ENCODE measurements around the gene SOX15. TPM values are rescaled to one million over a fixed set of nuclear protein-coding genes. Genes with fewer than 3 reads are reported as not detected.

SOX15 gene
- total RNA-seq, 4 donors from 2014 or later = 2.3 to 4.3 TPM; not detected in 2

DNA sequence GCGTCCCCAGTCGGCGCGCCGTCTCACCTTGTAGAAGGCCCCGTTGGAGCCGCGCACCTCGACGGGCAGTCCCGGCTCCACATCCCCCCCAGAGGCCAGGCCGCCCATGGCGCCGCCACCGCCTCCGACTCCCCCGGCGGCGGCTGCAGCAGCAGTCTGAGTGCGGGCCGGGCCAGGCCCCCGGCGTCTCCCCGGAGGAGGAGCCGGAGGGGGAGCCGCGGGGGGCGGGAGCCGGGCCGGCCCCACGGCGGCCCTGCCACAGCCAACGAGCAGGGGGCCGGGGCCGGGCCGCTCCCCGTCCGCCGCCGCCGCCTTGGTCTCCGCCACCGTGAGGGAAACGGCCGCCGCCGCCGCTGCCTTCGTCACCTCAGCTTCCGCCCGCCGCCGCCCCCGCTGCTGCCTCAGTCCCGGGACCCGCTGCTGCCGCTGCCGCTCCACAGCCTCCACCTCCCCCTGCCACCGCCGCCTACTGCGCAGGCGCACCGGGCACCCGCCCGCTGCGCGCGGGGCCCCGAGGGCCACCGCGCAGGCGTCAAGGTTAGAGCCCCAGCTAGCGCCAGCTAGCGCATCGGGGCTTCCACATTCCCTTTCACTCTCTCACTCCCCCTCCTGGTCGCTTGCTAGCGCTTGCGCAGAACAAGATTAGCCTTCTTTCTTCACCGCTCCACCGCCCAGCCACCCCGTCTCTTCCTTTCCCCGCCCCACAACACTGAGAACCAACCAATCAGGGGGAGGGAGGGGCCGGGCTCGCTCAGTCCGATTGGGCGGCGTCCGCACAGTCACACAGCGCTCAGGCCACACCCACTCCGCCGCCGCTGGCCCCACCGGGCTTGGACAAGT lies 24.8 kb upstream of the SOX15 start, which contains the start of gene FXR2:
Gene FXR2 (minus strand): TSS at position 473 of the 840 bp plus-strand sequence. CDS start 365 bp downstream, at position 108.
- TF ChIP-seq POLR2AphosphoS5 (IDR thresholded peaks at IDR 0.05) (peak; percentile 88 to 89 (median 89)), POLR2A (IDR thresholded peaks at IDR 0.05) (peak; percentile 71), EP300 (IDR thresholded peaks at IDR 0.05; ENCODE audit: low read depth) (no peak)
- TF ChIP-seq, protein P1, sequence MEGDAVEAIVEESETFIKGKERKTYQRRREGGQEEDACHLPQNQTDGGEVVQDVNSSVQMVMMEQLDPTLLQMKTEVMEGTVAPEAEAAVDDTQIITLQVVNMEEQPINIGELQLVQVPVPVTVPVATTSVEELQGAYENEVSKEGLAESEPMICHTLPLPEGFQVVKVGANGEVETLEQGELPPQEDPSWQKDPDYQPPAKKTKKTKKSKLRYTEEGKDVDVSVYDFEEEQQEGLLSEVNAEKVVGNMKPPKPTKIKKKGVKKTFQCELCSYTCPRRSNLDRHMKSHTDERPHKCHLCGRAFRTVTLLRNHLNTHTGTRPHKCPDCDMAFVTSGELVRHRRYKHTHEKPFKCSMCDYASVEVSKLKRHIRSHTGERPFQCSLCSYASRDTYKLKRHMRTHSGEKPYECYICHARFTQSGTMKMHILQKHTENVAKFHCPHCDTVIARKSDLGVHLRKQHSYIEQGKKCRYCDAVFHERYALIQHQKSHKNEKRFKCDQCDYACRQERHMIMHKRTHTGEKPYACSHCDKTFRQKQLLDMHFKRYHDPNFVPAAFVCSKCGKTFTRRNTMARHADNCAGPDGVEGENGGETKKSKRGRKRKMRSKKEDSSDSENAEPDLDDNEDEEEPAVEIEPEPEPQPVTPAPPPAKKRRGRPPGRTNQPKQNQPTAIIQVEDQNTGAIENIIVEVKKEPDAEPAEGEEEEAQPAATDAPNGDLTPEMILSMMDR (IDR thresholded peaks at IDR 0.05) = peak; percentile 34 to 86 (median 67)
- WGBS, 2 donors (ENCODE audit: low coverage in 1 of 2) = 1% methylated on average over 80 of the region's 93 CpGs; no CpG with 5 or more reads in 1 of the 2 donors
- H3K9me3 ChIP-seq = no peaks in the 10 kb centered on the region

DNA sequence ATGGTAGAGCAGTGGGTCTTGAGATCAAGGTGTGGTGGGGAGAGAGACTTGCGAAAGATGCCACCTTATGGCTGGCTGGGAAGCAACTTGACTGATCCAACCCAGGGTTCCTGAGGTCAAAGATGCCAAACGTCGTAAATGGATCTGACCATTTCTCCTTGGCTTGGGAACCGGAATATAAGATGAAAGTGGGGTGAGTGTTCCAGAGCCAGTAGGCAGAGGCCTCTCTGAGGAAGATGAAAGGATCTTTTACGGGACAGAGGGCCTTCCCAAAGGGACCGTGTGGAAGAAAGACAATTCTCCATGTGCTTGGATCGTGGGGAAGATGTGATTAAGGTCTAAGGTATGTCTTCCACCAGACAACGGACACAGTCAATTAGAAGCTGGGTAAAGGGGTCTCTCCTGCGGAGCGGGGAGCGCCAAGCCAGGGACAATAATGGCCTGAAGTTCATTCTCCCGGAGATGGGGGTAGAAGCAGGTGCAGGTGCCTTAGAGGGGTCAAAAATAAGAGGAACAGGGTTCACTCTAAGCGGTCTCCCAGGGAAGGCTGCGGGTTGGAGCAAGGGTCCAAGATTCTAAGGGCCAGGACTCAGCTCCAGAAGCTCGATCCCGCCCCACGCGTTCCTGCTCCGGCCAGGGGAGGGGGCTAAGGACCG lies 24.0 kb upstream of the SOX15 start:
- TF ChIP-seq, protein P1 (IDR thresholded peaks at IDR 0.05) = no peak
- no peak for TF ChIP-seq POLR2AphosphoS5 (IDR thresholded peaks at IDR 0.05)
- no peak for TF ChIP-seq EP300 (IDR thresholded peaks at IDR 0.05; ENCODE audit: low read depth)
- TF ChIP-seq POLR2A (IDR thresholded peaks at IDR 0.05) = no peak
- DNase-seq = no peak
- Histone ChIP-seq H3K4me1 (peaks cover 16 to 34% (median 27%) of the 10 kb centered on the region in 4 donors), H3K27me3 (no peaks in the 10 kb centered on the region), H3K36me3 (no peaks in the 10 kb centered on the region), H3K9me3 (no peaks in the 10 kb centered on the region), H3K4me3 (peak overlapping the region; percentile 61 to 92 (median 71)), H3K27ac (peak overlapping the region; percentile 90 to 98 (median 96))
- intact Hi-C loops (cut with DNase I; ENCODE audit: low total_unique reads) (no loop called here), in situ Hi-C loops (cut with MboI; ENCODE audit: low pct_ligation_motif_present in 1 of 4, low pct_unique_long_range_greater_than_20kb in 1 of 4, low sequenced_read_pairs in 3 of 4) (no loop called here)
- 7% methylated on average over 20 of the region's 20 CpGs; no CpG with 5 or more reads in 1 of the 2 donors for WGBS, 2 donors (ENCODE audit: low coverage in 1 of 2)

More for the DNA sequence above, 24.8 kb upstream of the SOX15 start, which contains the start of gene FXR2:
- intact Hi-C loops (cut with DNase I; ENCODE audit: low total_unique reads) = no loop called here
- Histone ChIP-seq H3K27ac (peak within 1 kb of the TSS; percentile 90 to 98 (median 96)), H3K36me3 (no peaks in the 10 kb centered on the region), H3K4me1 (peaks cover 16 to 34% (median 25%) of the 10 kb centered on the region in 4 donors), H3K27me3 (no peaks in the 10 kb centered on the region), H3K4me3 (peak within 1 kb of the TSS; percentile 61 to 92 (median 71))
- peak; percentile 100 for DNase-seq
- in situ Hi-C loops (cut with MboI; ENCODE audit: low pct_ligation_motif_present in 1 of 4, low pct_unique_long_range_greater_than_20kb in 1 of 4, low sequenced_read_pairs in 3 of 4) = no loop called here

DNA sequence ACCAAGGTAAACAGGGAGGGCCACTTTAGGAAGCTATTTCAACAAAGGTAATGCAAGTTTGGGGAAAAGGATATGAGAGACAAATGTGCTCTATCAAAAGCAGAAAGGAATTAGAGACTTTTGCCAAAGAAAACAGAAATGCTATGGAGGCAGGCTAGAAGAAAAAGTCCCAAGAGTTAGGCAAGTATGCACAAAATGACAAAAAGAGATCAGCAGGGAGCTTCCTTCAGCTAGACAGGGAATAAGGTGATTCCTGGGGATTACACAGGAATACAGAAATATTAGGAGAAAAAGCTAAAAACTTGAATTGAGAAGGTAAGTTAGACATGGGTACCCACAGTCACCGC lies 22.4 kb upstream of the SOX15 start:
- 96 to 100% methylated on average over 1 of the region's 1 CpG for WGBS, 2 donors (ENCODE audit: low coverage in 1 of 2)
- intact Hi-C loops (cut with DNase I; ENCODE audit: low total_unique reads) = no loop called here
- H3K36me3 ChIP-seq = no peaks in the 10 kb centered on the region
- H3K27me3 ChIP-seq = no peaks in the 10 kb centered on the region
- H3K27ac ChIP-seq = no peak overlapping the region
- no peaks in the 10 kb centered on the region for H3K9me3 ChIP-seq
- H3K4me1 ChIP-seq = peaks cover 16 to 34% (median 27%) of the 10 kb centered on the region in 4 donors
- no peak overlapping the region for H3K4me3 ChIP-seq
- DNase-seq = no peak
- TF ChIP-seq, protein P1 (IDR thresholded peaks at IDR 0.05) = no peak
- TF ChIP-seq POLR2AphosphoS5 (IDR thresholded peaks at IDR 0.05) (no peak), POLR2A (IDR thresholded peaks at IDR 0.05) (no peak), EP300 (IDR thresholded peaks at IDR 0.05; ENCODE audit: low read depth) (no peak)
- in situ Hi-C loops (cut with MboI; ENCODE audit: low pct_ligation_motif_present in 1 of 4, low pct_unique_long_range_greater_than_20kb in 1 of 4, low sequenced_read_pairs in 3 of 4) = no loop called here

DNA sequence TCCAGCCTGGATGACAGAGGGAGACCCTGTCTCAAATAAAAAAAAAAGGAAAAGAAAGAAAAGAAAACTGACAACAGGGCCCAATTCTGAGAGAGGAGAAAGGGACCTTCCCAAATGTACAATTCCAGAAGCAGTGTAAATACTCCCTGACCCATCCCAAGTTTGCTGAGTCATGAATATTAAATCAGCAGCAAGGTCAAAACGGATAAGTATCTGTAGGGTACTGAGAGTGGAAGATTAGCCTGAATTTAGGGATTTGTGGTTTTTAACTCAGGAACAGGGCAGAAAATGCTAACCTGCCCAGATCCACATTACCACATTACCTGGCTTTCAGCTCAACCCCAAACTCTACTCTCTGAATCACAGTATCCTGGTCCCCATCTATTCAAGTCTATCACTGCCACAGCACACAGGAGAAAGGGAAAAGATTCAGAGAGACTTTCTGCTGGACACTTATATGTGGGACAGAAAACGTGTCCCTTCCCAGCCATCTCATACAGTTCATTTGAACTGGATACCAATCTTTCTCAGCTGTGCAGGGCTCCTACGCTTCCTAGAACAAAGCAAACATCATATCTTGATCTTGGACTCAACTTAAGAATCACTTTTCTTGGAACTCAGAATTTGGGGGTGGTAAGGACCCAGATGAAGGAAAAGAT lies 21.9 kb upstream of the SOX15 start:
- Histone ChIP-seq H3K36me3 (no peaks in the 10 kb centered on the region), H3K4me3 (no peak overlapping the region), H3K9me3 (no peaks in the 10 kb centered on the region), H3K4me1 (peaks cover 16 to 34% (median 27%) of the 10 kb centered on the region in 4 donors), H3K27ac (no peak overlapping the region), H3K27me3 (no peaks in the 10 kb centered on the region)
- TF ChIP-seq, protein P1 (IDR thresholded peaks at IDR 0.05) = no peak
- DNase-seq = no peak
- intact Hi-C loops (cut with DNase I; ENCODE audit: low total_unique reads) (no loop called here), in situ Hi-C loops (cut with MboI; ENCODE audit: low pct_ligation_motif_present in 1 of 4, low pct_unique_long_range_greater_than_20kb in 1 of 4, low sequenced_read_pairs in 3 of 4) (no loop called here)
- WGBS, 2 donors (ENCODE audit: low coverage in 1 of 2) = 75 to 100% methylated on average over 1 to 3 of the region's 3 CpGs
